HEK293 (cell line): ENCODE measurements around the gene JADE3.

Experiments used
- CTCF ChIA-PET: fragments of 350-600 bp; formaldehyde crosslinking; extraction: SDS; loops from one replicate; lab custom pipeline; 2021; ENCODE audit warnings: antibody characterized with exemption; lab: Yijun Ruan, JAX
- POLR2A ChIA-PET: fragments of 300-600 bp; formaldehyde crosslinking; extraction: SDS; loops from one replicate; lab custom pipeline; 2020; ENCODE audit warnings: antibody characterized with exemption, inconsistent platforms; lab: Yijun Ruan, JAX
- H3K27ac ChIP-seq: fragments of 200-500 bp; sonication (Bioruptor generic); 2 replicates; pipeline ENCODE4 v1.5.1; 2014; ENCODE audit warnings: low read depth, low read length, control low read depth, inconsistent platforms; ENCODE audit errors: extremely low read depth
- H3K36me3 ChIP-seq, 2 experiments: fragments of 200-500 bp in 1 of 2; sonication (Bioruptor generic) in 1 of 2; 1 replicate in 1 of 2; 2 replicates in 1 of 2; pipeline ENCODE4 v1.5.1; 2014 to 2017; ENCODE audit warnings: inconsistent platforms in 2 of 2, low read length in 2 of 2; ENCODE audit not compliant: control insufficient read depth in 2 of 2, insufficient read depth in 1 of 2
- H3K4me1 ChIP-seq: fragments of 200-500 bp; sonication (Bioruptor generic); 2 replicates; pipeline ENCODE4 v1.5.1; 2014; ENCODE audit warnings: mild to moderate bottlenecking, low read length, inconsistent platforms; ENCODE audit not compliant: control insufficient read depth, insufficient read depth
- H3K4me3 ChIP-seq: 2 replicates; pipeline ENCODE4 v1.5.1; 2011; ENCODE audit warnings: low read depth, mild to moderate bottlenecking, control low read depth, low read length, moderate library complexity
- H3K9me3 ChIP-seq: fragments of 200-500 bp; sonication (Bioruptor generic); 2 replicates; pipeline ENCODE4 v1.5.1; 2014; ENCODE audit warnings: low read depth, low read length, inconsistent platforms; ENCODE audit not compliant: control insufficient read depth, insufficient read depth
- BCL11A ChIP-seq: fragments of 450-650 bp; formaldehyde crosslinking; IDR thresholded peaks from 2 replicates; pipeline ENCODE4 v1.5.1; 2016; ENCODE audit warnings: low read depth, missing biosample characterization, missing genetic modification characterization
- GLI4 ChIP-seq: fragments of 450-650 bp; formaldehyde crosslinking; IDR thresholded peaks from 2 replicates; pipeline ENCODE4 v1.5.1; 2016; ENCODE audit warnings: missing biosample characterization, missing genetic modification characterization
- PRDM4 ChIP-seq: fragments of 450-650 bp; formaldehyde crosslinking; IDR thresholded peaks from 2 replicates; pipeline ENCODE4 v1.5.1; 2017; ENCODE audit warnings: missing biosample characterization, missing genetic modification characterization
- RBAK ChIP-seq: fragments of 450-650 bp; formaldehyde crosslinking; IDR thresholded peaks from 2 replicates; pipeline ENCODE4 v1.5.1; 2016; ENCODE audit warnings: missing biosample characterization, missing genetic modification characterization
- SP2 ChIP-seq: fragments of 450-650 bp; formaldehyde crosslinking; IDR thresholded peaks from 2 replicates; pipeline ENCODE4 v1.5.1; 2016; ENCODE audit warnings: missing biosample characterization, missing genetic modification characterization
- SP7 ChIP-seq: fragments of 450-650 bp; formaldehyde crosslinking; IDR thresholded peaks from 2 replicates; pipeline ENCODE4 v1.5.1; 2016; ENCODE audit warnings: missing biosample characterization, missing genetic modification characterization
- TRIM28 ChIP-seq: IDR thresholded peaks from 2 replicates; pipeline ENCODE4 v1.6.1; 2011; ENCODE audit warnings: low read length, control low read depth, borderline replicate concordance
- ZFP3 ChIP-seq: fragments of 450-650 bp; formaldehyde crosslinking; IDR thresholded peaks from 2 replicates; pipeline ENCODE4 v1.5.1; 2016; ENCODE audit warnings: low read depth, missing biosample characterization, missing genetic modification characterization
- ZNF404 ChIP-seq: fragments of 450-650 bp; formaldehyde crosslinking; IDR thresholded peaks from 2 replicates; pipeline ENCODE4 v1.5.1; 2017; ENCODE audit warnings: missing biosample characterization, missing genetic modification characterization
- ZNF544 ChIP-seq: fragments of 450-650 bp; formaldehyde crosslinking; IDR thresholded peaks from 2 replicates; pipeline ENCODE4 v1.5.0; 2017; ENCODE audit warnings: missing biosample characterization, missing genetic modification characterization
- ZNF623 ChIP-seq: fragments of 450-650 bp; formaldehyde crosslinking; IDR thresholded peaks from 2 replicates; pipeline ENCODE4 v1.5.1; 2016; ENCODE audit warnings: missing biosample characterization, missing genetic modification characterization
- ZNF776 ChIP-seq: fragments of 450-650 bp; formaldehyde crosslinking; IDR thresholded peaks from 2 replicates; pipeline ENCODE4 v1.5.0; 2017; ENCODE audit warnings: missing biosample characterization, missing genetic modification characterization, borderline replicate concordance
- ZSCAN23 ChIP-seq: fragments of 450-650 bp; formaldehyde crosslinking; IDR thresholded peaks from 2 replicates; pipeline ENCODE4 v1.5.1; 2016; ENCODE audit warnings: missing biosample characterization, missing genetic modification characterization
- TF ChIP-seq, protein P1 (sequence below): fragments of 450-650 bp; formaldehyde crosslinking; IDR thresholded peaks from 2 replicates; pipeline ENCODE4 v1.5.1; 2017; ENCODE audit warnings: missing biosample characterization, missing genetic modification characterization
- TF ChIP-seq, protein P2 (sequence below): fragments of 450-650 bp; formaldehyde crosslinking; conservative IDR thresholded peaks from 2 replicates; pipeline ENCODE4 v1.5.1; 2016; ENCODE audit warnings: low read depth, missing biosample characterization, missing genetic modification characterization
- TF ChIP-seq, protein P3 (sequence below): fragments of 450-650 bp; formaldehyde crosslinking; IDR thresholded peaks from 2 replicates; pipeline ENCODE4 v1.5.1; 2016; ENCODE audit warnings: missing biosample characterization, missing genetic modification characterization

The JADE3 gene

GRCh38 chrX:46929439-46930261 lies 17.4 kb downstream of the JADE3 start:
- CTCF ChIA-PET: interaction anchor here (1.0 to 2.2 kb wide), 2 partner anchors 17 to 26 kb away, joined by 4 to 9 read pairs; no protein-coding TSS in a partner anchor
- Histone ChIP-seq H3K27ac (no peak overlapping the region), H3K4me1 (no peaks in the 10 kb centered on the region), H3K36me3 (no peaks in the 10 kb centered on the region), H3K4me3 (no peak overlapping the region), H3K9me3 (no peaks in the 10 kb centered on the region)
- no peak for TF ChIP-seq TRIM28
- TF ChIP-seq, protein P1, sequence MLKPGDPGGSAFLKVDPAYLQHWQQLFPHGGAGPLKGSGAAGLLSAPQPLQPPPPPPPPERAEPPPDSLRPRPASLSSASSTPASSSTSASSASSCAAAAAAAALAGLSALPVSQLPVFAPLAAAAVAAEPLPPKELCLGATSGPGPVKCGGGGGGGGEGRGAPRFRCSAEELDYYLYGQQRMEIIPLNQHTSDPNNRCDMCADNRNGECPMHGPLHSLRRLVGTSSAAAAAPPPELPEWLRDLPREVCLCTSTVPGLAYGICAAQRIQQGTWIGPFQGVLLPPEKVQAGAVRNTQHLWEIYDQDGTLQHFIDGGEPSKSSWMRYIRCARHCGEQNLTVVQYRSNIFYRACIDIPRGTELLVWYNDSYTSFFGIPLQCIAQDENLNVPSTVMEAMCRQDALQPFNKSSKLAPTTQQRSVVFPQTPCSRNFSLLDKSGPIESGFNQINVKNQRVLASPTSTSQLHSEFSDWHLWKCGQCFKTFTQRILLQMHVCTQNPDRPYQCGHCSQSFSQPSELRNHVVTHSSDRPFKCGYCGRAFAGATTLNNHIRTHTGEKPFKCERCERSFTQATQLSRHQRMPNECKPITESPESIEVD (tag by site-specific recombination): no peak
- TF ChIP-seq, protein P2, sequence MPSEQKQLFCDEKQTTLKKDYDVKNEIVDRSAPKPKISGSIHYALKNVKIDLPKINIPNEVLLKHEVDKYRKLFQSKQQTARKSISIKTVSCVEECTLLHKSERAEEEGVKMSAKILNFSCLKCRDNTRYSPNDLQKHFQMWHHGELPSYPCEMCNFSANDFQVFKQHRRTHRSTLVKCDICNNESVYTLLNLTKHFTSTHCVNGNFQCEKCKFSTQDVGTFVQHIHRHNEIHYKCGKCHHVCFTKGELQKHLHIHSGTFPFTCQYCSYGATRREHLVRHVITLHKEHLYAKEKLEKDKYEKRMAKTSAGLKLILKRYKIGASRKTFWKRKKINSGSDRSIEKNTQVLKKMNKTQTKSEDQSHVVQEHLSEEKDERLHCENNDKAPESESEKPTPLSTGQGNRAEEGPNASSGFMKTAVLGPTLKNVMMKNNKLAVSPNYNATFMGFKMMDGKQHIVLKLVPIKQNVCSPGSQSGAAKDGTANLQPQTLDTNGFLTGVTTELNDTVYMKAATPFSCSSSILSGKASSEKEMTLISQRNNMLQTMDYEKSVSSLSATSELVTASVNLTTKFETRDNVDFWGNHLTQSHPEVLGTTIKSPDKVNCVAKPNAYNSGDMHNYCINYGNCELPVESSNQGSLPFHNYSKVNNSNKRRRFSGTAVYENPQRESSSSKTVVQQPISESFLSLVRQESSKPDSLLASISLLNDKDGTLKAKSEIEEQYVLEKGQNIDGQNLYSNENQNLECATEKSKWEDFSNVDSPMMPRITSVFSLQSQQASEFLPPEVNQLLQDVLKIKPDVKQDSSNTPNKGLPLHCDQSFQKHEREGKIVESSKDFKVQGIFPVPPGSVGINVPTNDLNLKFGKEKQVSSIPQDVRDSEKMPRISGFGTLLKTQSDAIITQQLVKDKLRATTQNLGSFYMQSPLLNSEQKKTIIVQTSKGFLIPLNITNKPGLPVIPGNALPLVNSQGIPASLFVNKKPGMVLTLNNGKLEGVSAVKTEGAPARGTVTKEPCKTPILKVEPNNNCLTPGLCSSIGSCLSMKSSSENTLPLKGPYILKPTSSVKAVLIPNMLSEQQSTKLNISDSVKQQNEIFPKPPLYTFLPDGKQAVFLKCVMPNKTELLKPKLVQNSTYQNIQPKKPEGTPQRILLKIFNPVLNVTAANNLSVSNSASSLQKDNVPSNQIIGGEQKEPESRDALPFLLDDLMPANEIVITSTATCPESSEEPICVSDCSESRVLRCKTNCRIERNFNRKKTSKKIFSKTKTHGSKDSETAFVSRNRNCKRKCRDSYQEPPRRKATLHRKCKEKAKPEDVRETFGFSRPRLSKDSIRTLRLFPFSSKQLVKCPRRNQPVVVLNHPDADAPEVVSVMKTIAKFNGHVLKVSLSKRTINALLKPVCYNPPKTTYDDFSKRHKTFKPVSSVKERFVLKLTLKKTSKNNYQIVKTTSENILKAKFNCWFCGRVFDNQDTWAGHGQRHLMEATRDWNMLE (tag by site-specific recombination): no peak
- TF ChIP-seq SP2 (tag by site-specific recombination): no peak
- TF ChIP-seq ZNF623 (tag by site-specific recombination): no peak
- no peak for TF ChIP-seq ZSCAN23 (tag by site-specific recombination)
- TF ChIP-seq, protein P3, sequence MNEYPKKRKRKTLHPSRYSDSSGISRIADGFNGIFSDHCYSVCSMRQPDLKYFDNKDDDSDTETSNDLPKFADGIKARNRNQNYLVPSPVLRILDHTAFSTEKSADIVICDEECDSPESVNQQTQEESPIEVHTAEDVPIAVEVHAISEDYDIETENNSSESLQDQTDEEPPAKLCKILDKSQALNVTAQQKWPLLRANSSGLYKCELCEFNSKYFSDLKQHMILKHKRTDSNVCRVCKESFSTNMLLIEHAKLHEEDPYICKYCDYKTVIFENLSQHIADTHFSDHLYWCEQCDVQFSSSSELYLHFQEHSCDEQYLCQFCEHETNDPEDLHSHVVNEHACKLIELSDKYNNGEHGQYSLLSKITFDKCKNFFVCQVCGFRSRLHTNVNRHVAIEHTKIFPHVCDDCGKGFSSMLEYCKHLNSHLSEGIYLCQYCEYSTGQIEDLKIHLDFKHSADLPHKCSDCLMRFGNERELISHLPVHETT (tag by site-specific recombination): no peak
- no peak for TF ChIP-seq ZFP3
- TF ChIP-seq GLI4 (tag by site-specific recombination): no peak
- no peak for TF ChIP-seq SP7
- TF ChIP-seq PRDM4 (tag by site-specific recombination): no peak
- no peak for TF ChIP-seq ZNF544
- TF ChIP-seq ZNF776 (tag by site-specific recombination): no peak
- no peak for TF ChIP-seq ZNF404
- no peak for TF ChIP-seq RBAK (tag by site-specific recombination)
- TF ChIP-seq BCL11A (tag by site-specific recombination): no peak
- POLR2A ChIA-PET: no interaction called here
